Smooth muscle cell (in vitro differentiated cells): ENCODE measurements around the gene ARHGEF7. TPM values are rescaled to one million over a fixed set of nuclear protein-coding genes. Genes with fewer than 3 reads are reported as not detected.

ENCODE experiments used
- DNase-seq: peaks from one replicate; lab custom pipeline; 2025; ENCODE audit not compliant: unreplicated experiment; lab: John Stamatoyannopoulos, UW
- H2AFZ ChIP-seq: fragments of 200-600 bp; sonication (generic); 2 replicates; pipeline ENCODE4 v1.6.0; 2016; ENCODE audit warnings: antibody characterized with exemption, low read depth, mild to moderate bottlenecking
- H3F3A ChIP-seq: fragments of 200-600 bp; sonication (generic); 2 replicates; pipeline ENCODE4 v1.6.0; 2017; ENCODE audit warnings: antibody characterized with exemption, low read depth
- H3K27ac ChIP-seq: fragments of 200-600 bp; sonication (generic); 2 replicates; pipeline ENCODE4 v1.5.1; 2016; ENCODE audit warnings: low read depth, mild to moderate bottlenecking
- H3K27me3 ChIP-seq: fragments of 200-600 bp; sonication (generic); 2 replicates; pipeline ENCODE4 v1.6.1; 2016; ENCODE audit warnings: low read depth, mild to moderate bottlenecking
- H3K36me3 ChIP-seq: fragments of 200-600 bp; sonication (generic); 2 replicates; pipeline ENCODE4 v1.5.1; 2016; ENCODE audit warnings: low read depth
- H3K4me1 ChIP-seq: fragments of 200-600 bp; sonication (generic); 2 replicates; pipeline ENCODE4 v1.5.1; 2016; ENCODE audit warnings: low read depth
- H3K4me2 ChIP-seq: fragments of 200-600 bp; sonication (generic); 2 replicates; pipeline ENCODE4 v1.6.0; 2016; ENCODE audit warnings: mild to moderate bottlenecking
- H3K4me3 ChIP-seq: fragments of 200-600 bp; sonication (generic); 2 replicates; pipeline ENCODE4 v1.5.1; 2016; ENCODE audit warnings: mild to moderate bottlenecking
- H3K79me2 ChIP-seq: fragments of 200-600 bp; sonication (generic); 2 replicates; pipeline ENCODE4 v1.6.0; 2016; ENCODE audit warnings: low read depth, mild to moderate bottlenecking
- H3K9ac ChIP-seq: fragments of 200-600 bp; sonication (generic); 2 replicates; pipeline ENCODE4 v1.6.0; 2016; ENCODE audit warnings: low read depth
- H3K9me3 ChIP-seq: fragments of 200-600 bp; sonication (generic); replicated peaks from 2 replicates; pipeline ENCODE4 v1.5.1; 2016; ENCODE audit warnings: low read depth
- H4K20me1 ChIP-seq: fragments of 200-600 bp; sonication (generic); 2 replicates; pipeline ENCODE4 v1.6.0; 2016; ENCODE audit warnings: low read depth
- WGBS: methylation state at CpG from one replicate; pipeline ENCODE4 v1.1.7; 2016; ENCODE audit warnings: low lambda C conversion rate; 5-methylcytosine and 5-hydroxymethylcytosine counted together
- polyA plus RNA-seq: library from polyadenylated mRNA; unstranded; fragments of >200 nt; fragmentation: Nextera tagmentation; extraction: Ambion mirVana; gene quantifications from 2 replicates; pipeline ENCODE4 v1.2.1, GENCODE V29; 2016
- total RNA-seq: library from RNA; depleted of rRNA; stranded (reverse); fragments of >200 nt; gene quantifications from 2 replicates; pipeline ENCODE4 v1.2.3, GENCODE V29; 2014
- TF ChIP-seq, protein P1 (sequence below): fragments of 200-600 bp; sonication (generic); IDR thresholded peaks from 2 replicates; pipeline ENCODE4 v1.5.1; 2017; ENCODE audit warnings: borderline replicate concordance, mild to moderate bottlenecking, antibody characterized with exemption; ENCODE audit not compliant: insufficient read depth, poor library complexity, severe bottlenecking

The ARHGEF7 gene
- total and polyA plus RNA-seq, 2 experiments from 2014 or later: 13.8 to 32.4 TPM

DNA sequence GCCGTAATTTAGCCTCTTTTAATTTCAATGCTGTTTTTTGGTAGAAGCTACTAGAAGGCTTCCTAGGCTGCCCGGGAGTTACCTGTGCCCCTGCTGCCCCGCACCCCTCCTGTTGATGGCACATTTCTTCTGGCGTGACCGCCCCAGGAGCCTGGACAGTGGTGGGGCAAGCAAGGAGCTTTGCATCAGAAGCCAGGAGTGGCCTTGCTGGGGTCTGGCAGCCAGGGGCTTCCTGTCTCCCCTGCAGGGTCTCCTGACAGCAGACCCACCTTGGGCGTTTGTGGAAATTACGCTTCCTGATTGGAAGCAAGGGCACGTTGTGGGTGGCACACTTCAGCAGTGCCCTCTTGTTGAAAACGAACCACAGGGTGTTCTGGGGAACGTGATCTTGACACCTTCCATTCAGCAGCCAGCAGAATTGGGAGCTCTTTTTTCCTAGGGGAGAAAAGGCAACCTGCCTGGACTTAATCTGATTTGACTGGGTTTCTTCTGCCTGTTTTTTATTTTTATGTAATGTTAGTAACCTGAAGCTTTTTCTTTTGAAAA, 115.3 kb downstream of the ARHGEF7 start:
- Histone ChIP-seq H3K4me2 (no peak overlapping the region), H3K79me2 (peaks cover 36% of the 10 kb centered on the region), H3K27me3 (no peaks in the 10 kb centered on the region), H3K9ac (no peak overlapping the region), H2AFZ (no peak overlapping the region), H3K4me1 (no peaks in the 10 kb centered on the region), H3K36me3 (no peaks in the 10 kb centered on the region), H3F3A (no peaks in the 10 kb centered on the region), H4K20me1 (peaks cover 98% of the 10 kb centered on the region), H3K9me3 (no peaks in the 10 kb centered on the region), H3K4me3 (no peak overlapping the region), H3K27ac (no peak overlapping the region)
- 95% methylated on average over 10 of the region's 10 CpGs for WGBS
- DNase-seq: no peak
- TF ChIP-seq, protein P1, sequence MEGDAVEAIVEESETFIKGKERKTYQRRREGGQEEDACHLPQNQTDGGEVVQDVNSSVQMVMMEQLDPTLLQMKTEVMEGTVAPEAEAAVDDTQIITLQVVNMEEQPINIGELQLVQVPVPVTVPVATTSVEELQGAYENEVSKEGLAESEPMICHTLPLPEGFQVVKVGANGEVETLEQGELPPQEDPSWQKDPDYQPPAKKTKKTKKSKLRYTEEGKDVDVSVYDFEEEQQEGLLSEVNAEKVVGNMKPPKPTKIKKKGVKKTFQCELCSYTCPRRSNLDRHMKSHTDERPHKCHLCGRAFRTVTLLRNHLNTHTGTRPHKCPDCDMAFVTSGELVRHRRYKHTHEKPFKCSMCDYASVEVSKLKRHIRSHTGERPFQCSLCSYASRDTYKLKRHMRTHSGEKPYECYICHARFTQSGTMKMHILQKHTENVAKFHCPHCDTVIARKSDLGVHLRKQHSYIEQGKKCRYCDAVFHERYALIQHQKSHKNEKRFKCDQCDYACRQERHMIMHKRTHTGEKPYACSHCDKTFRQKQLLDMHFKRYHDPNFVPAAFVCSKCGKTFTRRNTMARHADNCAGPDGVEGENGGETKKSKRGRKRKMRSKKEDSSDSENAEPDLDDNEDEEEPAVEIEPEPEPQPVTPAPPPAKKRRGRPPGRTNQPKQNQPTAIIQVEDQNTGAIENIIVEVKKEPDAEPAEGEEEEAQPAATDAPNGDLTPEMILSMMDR: no peak

DNA sequence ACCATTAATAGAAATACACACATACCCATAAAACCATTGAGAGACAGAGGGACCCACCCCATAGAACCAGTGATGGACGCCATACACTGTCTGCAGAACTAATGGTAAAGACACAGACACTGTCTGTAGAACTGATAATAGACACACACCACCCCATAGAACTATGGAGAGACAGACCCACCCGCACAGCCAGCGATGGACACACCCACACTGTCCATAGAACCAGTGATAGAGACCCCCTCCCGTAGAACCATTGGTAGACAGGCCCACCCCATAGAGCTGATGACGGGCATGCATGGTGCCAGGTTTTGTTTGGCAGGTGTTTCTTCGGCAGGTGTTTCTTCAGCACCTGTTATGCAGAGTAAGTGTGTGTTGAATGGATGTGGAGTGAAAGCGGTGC, 117.1 kb downstream of the ARHGEF7 start:
- no peaks in the 10 kb centered on the region for H3K9me3 ChIP-seq
- H3K27me3 ChIP-seq: no peaks in the 10 kb centered on the region
- peaks cover 90% of the 10 kb centered on the region for H4K20me1 ChIP-seq
- H3K4me1 ChIP-seq: no peaks in the 10 kb centered on the region
- TF ChIP-seq, protein P1: no peak
- DNase-seq: no peak
- H3K27ac ChIP-seq: no peak overlapping the region
- WGBS: 97% methylated on average over 7 of the region's 7 CpGs
- no peak overlapping the region for H2AFZ ChIP-seq
- H3K4me3 ChIP-seq: no peak overlapping the region
- no peak overlapping the region for H3K4me2 ChIP-seq
- no peaks in the 10 kb centered on the region for H3K36me3 ChIP-seq
- no peak overlapping the region for H3K9ac ChIP-seq
- H3F3A ChIP-seq: no peaks in the 10 kb centered on the region
- H3K79me2 ChIP-seq: peaks cover 23% of the 10 kb centered on the region

DNA sequence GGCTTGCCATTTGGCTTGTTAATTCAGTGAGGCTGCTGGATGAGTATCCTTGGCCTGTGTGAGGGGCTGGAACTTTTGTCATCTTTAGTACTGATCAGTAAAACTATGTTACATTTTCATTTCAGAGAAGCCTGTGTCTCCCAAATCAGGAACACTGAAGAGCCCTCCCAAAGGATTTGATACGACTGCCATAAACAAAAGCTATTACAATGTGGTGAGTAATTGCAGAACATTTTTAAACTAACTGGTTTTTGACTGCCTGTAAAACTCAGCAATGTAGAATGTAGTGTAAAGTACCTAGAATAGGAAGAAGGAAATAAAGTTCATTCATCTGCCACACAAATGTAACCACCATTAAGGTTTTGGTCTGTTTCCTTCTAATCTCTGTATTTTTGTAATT, 118.0 kb downstream of the ARHGEF7 start:
- Histone ChIP-seq H3F3A (no peaks in the 10 kb centered on the region), H3K27me3 (no peaks in the 10 kb centered on the region), H3K9me3 (no peaks in the 10 kb centered on the region), H2AFZ (no peak overlapping the region), H3K4me3 (no peak overlapping the region), H3K79me2 (peaks cover 23% of the 10 kb centered on the region), H3K9ac (no peak overlapping the region), H3K4me1 (no peaks in the 10 kb centered on the region), H3K36me3 (no peaks in the 10 kb centered on the region), H3K27ac (no peak overlapping the region), H4K20me1 (peaks cover 89% of the 10 kb centered on the region), H3K4me2 (no peak overlapping the region)
- WGBS: 92% methylated on average over 1 of the region's 1 CpG
- TF ChIP-seq, protein P1: no peak
- no peak for DNase-seq
